Renal cortex interstitium (tissue), 11 donors: ENCODE measurements around the gene CNTNAP5. TPM values are rescaled to one million over a fixed set of nuclear protein-coding genes. Genes with fewer than 3 reads are reported as not detected.

Experiments
- DNase-seq, 11 donors: peaks; one replicate each; pipeline ENCODE4 v3.0.0-alpha.2; 2013; ENCODE audit warnings: low read depth in 9 of 11, low spot score in 4 of 11; ENCODE audit errors: extremely low read depth in 1 of 11
- polyA plus RNA-seq, 3 donors: library from polyadenylated mRNA; unstranded; fragments of 120-200 nt; gene quantifications; one replicate each; pipeline ENCODE4 v1.2.1, GENCODE V29; 2013; ENCODE audit not compliant: insufficient read length in 3 of 3

CNTNAP5 gene
- polyA plus RNA-seq, 3 donors: 0.03 to 0.04 TPM; not detected in 1

DNA sequence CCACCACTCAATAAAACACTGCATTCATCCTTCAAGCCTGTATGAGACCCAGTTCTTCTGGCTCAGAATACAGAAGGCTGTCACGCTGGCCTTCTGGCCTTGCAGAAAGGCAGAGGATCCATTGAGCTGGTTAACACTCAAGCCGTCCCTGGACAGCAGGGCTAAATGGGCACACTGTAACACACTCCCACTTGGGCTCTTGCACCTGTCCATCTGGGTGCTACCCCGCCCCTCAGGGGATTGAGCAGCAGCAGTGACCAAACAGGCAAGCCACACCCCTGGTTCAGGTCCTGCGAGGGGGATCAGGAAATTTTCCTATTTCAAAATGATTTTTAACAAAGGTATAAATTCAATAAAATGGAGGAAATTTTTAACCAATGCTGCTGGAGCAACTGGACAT lies 936.0 kb downstream of the CNTNAP5 start:
- DNase-seq: no peak
